GM12878 (cell line): ENCODE data around the gene GTF2IRD1. TPM values are rescaled to one million over a fixed set of nuclear protein-coding genes. Genes with fewer than 3 reads are reported as not detected.

Source experiments
- ATAC-seq: fragments of 200-7000 bp; cut with Tn5 transposase; 3 replicates; pipeline ENCODE4 v1.9.1; 2020; ENCODE audit warnings: mild to moderate bottlenecking, moderate library complexity
- BruUV-seq: library from RNA; stranded (reverse); fragments of 400-500 nt; replicated peaks from 2 replicates; lab custom pipeline; 2021; lab: Mats Ljungman, UMichigan
- CTCF ChIA-PET: fragments of 300-600 bp; sonication (Branson Sonifier 250); formaldehyde crosslinking; extraction: SDS; loops from one replicate; lab custom pipeline; 2021; ENCODE audit warnings: inconsistent platforms; lab: Yijun Ruan, JAX
- POLR2A ChIA-PET: fragments of 350-600 bp; formaldehyde crosslinking; extraction: SDS; loops from one replicate; lab custom pipeline; 2021; ENCODE audit warnings: inconsistent platforms; lab: Charles Lee
- RAD21 ChIA-PET: fragments of 300-600 bp; sonication (Branson Sonifier 250); formaldehyde crosslinking; loops from one replicate; lab custom pipeline; 2023; ENCODE audit warnings: antibody characterized with exemption; ENCODE audit not compliant: unreplicated experiment; lab: Charles Lee
- SMC1A ChIA-PET: fragments of 300-600 bp; sonication (Branson Sonifier 250); formaldehyde crosslinking; loops from one replicate; lab custom pipeline; 2023; ENCODE audit not compliant: unreplicated experiment, uncharacterized antibody; lab: Charles Lee
- DNase-seq: peaks from one replicate; pipeline ENCODE4 v3.0.0-alpha.2; 2011; ENCODE audit warnings: low read depth, low spot score
- FAIRE-seq: peaks from 3 replicates; lab custom pipeline; 2011; peaks lifted over from hg19 to GRCh38; lab: Jason Lieb, UNC
- H2AFZ ChIP-seq: 2 replicates; pipeline ENCODE4 v1.6.0; 2011; ENCODE audit warnings: low read depth, low read length, control low read depth; ENCODE audit not compliant: control insufficient read depth
- H3K27ac ChIP-seq: 2 replicates; pipeline ENCODE4 v1.5.1; 2011; ENCODE audit warnings: control low read depth; ENCODE audit not compliant: control insufficient read depth, insufficient read depth
- H3K27me3 ChIP-seq, 2 experiments: replicated peaks in 1 of 2; 2 replicates each; pipeline versions ENCODE4 v1.6.0 to v1.6.1; 2011; ENCODE audit warnings: low read length in 1 of 2; ENCODE audit not compliant: control insufficient read depth in 2 of 2, insufficient read depth in 2 of 2
- H3K36me3 ChIP-seq, 2 experiments: 2 replicates each; pipeline ENCODE4 v1.5.1; 2011; ENCODE audit warnings: low read length in 1 of 2; ENCODE audit not compliant: control insufficient read depth in 2 of 2, insufficient read depth in 2 of 2
- H3K4me1 ChIP-seq: 2 replicates; pipeline ENCODE4 v1.6.1; 2011; ENCODE audit warnings: mild to moderate bottlenecking, low read length, moderate library complexity, mixed read lengths; ENCODE audit not compliant: control insufficient read depth, insufficient read depth
- H3K4me2 ChIP-seq: 2 replicates; pipeline ENCODE4 v1.6.0; 2011; ENCODE audit warnings: control low read depth; ENCODE audit not compliant: control insufficient read depth, insufficient read depth
- H3K4me3 ChIP-seq: fragments of 200-600 bp; sonication (generic); 2 replicates; pipeline ENCODE4 v1.5.1; 2016
- H3K79me2 ChIP-seq: 2 replicates; pipeline ENCODE4 v1.6.0; 2011; ENCODE audit warnings: low read length; ENCODE audit not compliant: control insufficient read depth, insufficient read depth
- H3K9ac ChIP-seq: 2 replicates; pipeline ENCODE4 v1.8.0; 2011; ENCODE audit warnings: low read length, control low read depth, mixed read lengths; ENCODE audit not compliant: control insufficient read depth, insufficient read depth
- H3K9me3 ChIP-seq: replicated peaks from 3 replicates; pipeline ENCODE4 v1.5.1; 2011; ENCODE audit warnings: mild to moderate bottlenecking, low read length; ENCODE audit not compliant: control insufficient read depth, insufficient read depth
- H4K20me1 ChIP-seq: 2 replicates; pipeline ENCODE4 v1.6.0; 2011; ENCODE audit not compliant: control insufficient read depth, insufficient read depth
- BRCA1 ChIP-seq: IDR thresholded peaks from 2 replicates; pipeline ENCODE4 v1.6.1; 2011; ENCODE audit warnings: low read depth, low read length, improper control_type of control experiment
- CEBPZ ChIP-seq: fragments of 150-350 bp; IDR thresholded peaks from 2 replicates; pipeline ENCODE4 v1.6.1; 2016; ENCODE audit warnings: low read depth, low read length
- CHD4 ChIP-seq: fragments of 200-600 bp; sonication (generic); IDR thresholded peaks from 2 replicates; pipeline ENCODE4 v1.6.1; 2016; ENCODE audit warnings: mild to moderate bottlenecking
- IKZF1 ChIP-seq: fragments of 450-650 bp; conservative IDR thresholded peaks from 2 replicates; pipeline ENCODE4 v1.6.1; 2017; ENCODE audit warnings: antibody characterized with exemption, mild to moderate bottlenecking
- MXI1 ChIP-seq: fragments of 150-350 bp; IDR thresholded peaks from 2 replicates; pipeline ENCODE4 v1.6.1; 2011; ENCODE audit warnings: low read depth, mild to moderate bottlenecking, inconsistent platforms, low read length, improper control_type of control experiment
- NRF1 ChIP-seq: conservative IDR thresholded peaks from 2 replicates; pipeline ENCODE4 v1.6.1; 2011; ENCODE audit warnings: mild to moderate bottlenecking, low read depth, low read length, improper control_type of control experiment
- PAX5 ChIP-seq: IDR thresholded peaks from 2 replicates; pipeline ENCODE4 v1.6.1; 2011; ENCODE audit warnings: low read depth, low read length, borderline replicate concordance
- POLR2A ChIP-seq: IDR thresholded peaks from 2 replicates; pipeline ENCODE4 v1.6.1; 2011; ENCODE audit warnings: low read depth, mild to moderate bottlenecking, low read length
- POLR2AphosphoS2 ChIP-seq: IDR thresholded peaks from 2 replicates; pipeline ENCODE4 v1.6.1; 2011; ENCODE audit warnings: low read depth, mild to moderate bottlenecking, low read length, improper control_type of control experiment, moderate library complexity
- RELA ChIP-seq: fragments of 450-650 bp; IDR thresholded peaks from 2 replicates; pipeline ENCODE4 v1.8.0; 2014; ENCODE audit warnings: borderline replicate concordance; ENCODE audit not compliant: partially characterized antibody
- RUNX3 ChIP-seq: IDR thresholded peaks from 2 replicates; pipeline ENCODE4 v1.6.1; 2012; ENCODE audit warnings: low read length, inconsistent platforms
- SRF ChIP-seq, 2 experiments: IDR thresholded peaks; 2 replicates each; pipeline ENCODE4 v1.6.1; 2011; ENCODE audit warnings: low read depth in 2 of 2, low read length in 2 of 2, mild to moderate bottlenecking in 1 of 2, moderate library complexity in 1 of 2
- TAF1 ChIP-seq: IDR thresholded peaks from 2 replicates; pipeline ENCODE4 v1.6.1; 2011; ENCODE audit warnings: mild to moderate bottlenecking, low read depth, low read length, borderline replicate concordance
- WGBS: methylation state at CpG from one replicate; pipeline ENCODE4 v1.1.6; 2016; ENCODE audit warnings: low lambda C conversion rate; ENCODE audit not compliant: insufficient replicate concordance, insufficient coverage; ENCODE audit errors: missing lambda C conversion rate; 5-methylcytosine and 5-hydroxymethylcytosine counted together
- in situ Hi-C: fragments of 300-500 bp; cut with MboI; formaldehyde crosslinking; loops from 9 replicates; pipeline ENCODE4 v1.14.3; 2018; ENCODE audit warnings: mixed read lengths
- intact Hi-C: fragments of 100-400 bp; cut with micrococcal nuclease; formaldehyde crosslinking; loops from one replicate; pipeline ENCODE4 v1.14.2; 2022; ENCODE audit not compliant: unreplicated experiment
- polyA plus RNA-seq, 11 experiments: library from polyadenylated mRNA; depleted of rRNA in 4 of 11; unstranded in 6 of 11; stranded (reverse) in 5 of 11; fragments of >200 nt; fragmentation: Nextera tagmentation in 4 of 11; fragmentation: Illumina TruSeq in 1 of 11; extraction: Ambion mirVana in 4 of 11; extraction: Trizol in 1 of 11; gene quantifications; 1 replicate in 1 of 11; 2 replicates in 10 of 11; pipeline versions ENCODE4 v1.2.1 to v1.2.3, GENCODE V29; 2011 to 2016; ENCODE audit warnings: inconsistent platforms in 2 of 11, missing spikeins in 2 of 11, low read depth in 1 of 11
- total RNA-seq, 4 experiments: library from RNA; depleted of rRNA in 3 of 4; stranded (reverse); fragments of >200 nt in 3 of 4; fragmentation: Illumina TruSeq in 1 of 4; extraction: Trizol in 1 of 4; gene quantifications; 2 replicates each; pipeline versions ENCODE4 v1.2.1 to v1.2.3, GENCODE V29; 2013 to 2021
- TF ChIP-seq, protein P1 (sequence below): fragments of 450-650 bp; IDR thresholded peaks from 2 replicates; pipeline ENCODE4 v1.6.1; 2014; ENCODE audit warnings: mild to moderate bottlenecking
- TF ChIP-seq, protein P2 (sequence below): fragments of 450-650 bp; formaldehyde crosslinking; IDR thresholded peaks from 2 replicates; pipeline ENCODE4 v1.5.0; 2022; ENCODE audit warnings: mild to moderate bottlenecking, missing genetic modification characterization
- TF ChIP-seq, protein P3 (sequence below): fragments of 450-650 bp; IDR thresholded peaks from 2 replicates; pipeline ENCODE4 v1.6.1; 2017; ENCODE audit warnings: mild to moderate bottlenecking

GTF2IRD1 gene
- total and polyA plus RNA-seq, 10 of the 15 experiments (the other 5 are each of a cell fraction or from before 2014, with no cell fraction given): 0.48 to 3.0 (median 1.3) TPM

DNA sequence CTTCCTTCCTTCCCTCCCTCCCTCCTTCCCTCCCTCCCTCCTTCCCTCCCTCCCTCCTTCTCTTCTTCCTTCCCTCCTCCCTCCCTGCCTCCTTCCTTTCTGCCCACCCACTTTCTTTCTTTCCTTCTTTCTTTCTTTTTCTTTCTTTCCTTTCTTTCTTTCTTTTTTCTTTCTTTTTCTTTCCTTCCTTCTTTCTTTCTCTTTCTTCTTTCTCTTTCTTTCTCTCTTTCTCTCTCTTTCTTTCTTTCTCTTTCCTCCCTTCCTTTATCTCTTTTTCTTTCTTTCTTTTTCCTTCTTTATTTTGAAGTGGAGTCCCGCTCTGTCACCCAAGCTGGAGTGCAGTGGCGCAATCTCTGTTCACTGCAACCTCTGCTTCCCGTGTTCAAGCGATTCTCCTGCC, 33.7 kb upstream of the GTF2IRD1 start:
- H2AFZ ChIP-seq: no peak overlapping the region
- CTCF ChIA-PET: interaction anchor here (1.3 to 5.7 kb wide), 2 partner anchors 9 to 147 kb away, joined by 3 to 70 read pairs; no protein-coding TSS in a partner anchor
- no peaks in the 10 kb centered on the region for H3K79me2 ChIP-seq
- no peaks in the 10 kb centered on the region; the same call in 1 of the 2 replicates for H3K4me1 ChIP-seq
- POLR2A ChIA-PET: interaction anchor here (0.6 kb wide), 1 partner anchor 310 kb away, joined by 7 read pairs; no protein-coding TSS in a partner anchor
- in situ Hi-C loops: no loop called here
- no TSS peak for BruUV-seq
- H3K9me3 ChIP-seq: no peaks in the 10 kb centered on the region
- no peak for FAIRE-seq
- H3K27me3 ChIP-seq: no peaks in the 10 kb centered on the region
- 86% methylated on average over 4 of the region's 4 CpGs for WGBS
- SMC1A ChIA-PET: interaction anchor here (1.4 to 1.5 kb wide), 3 partner anchors 30 to 167 kb away, joined by 3 to 5 read pairs (median 3); no protein-coding TSS in a partner anchor
- no peaks in the 10 kb centered on the region for H3K36me3 ChIP-seq
- TF ChIP-seq NRF1 (no peak), RUNX3 (no peak), SRF (IDR thresholded peaks at IDR 0.05; ENCODE audit: low read depth in 2 of 2, low read length in 2 of 2) (no peak), POLR2AphosphoS2 (no peak), MXI1 (no peak), POLR2A (no peak), CHD4 (no peak), TAF1 (no peak), IKZF1 (no peak), RELA (no peak), BRCA1 (no peak), CEBPZ (no peak), PAX5 (no peak)
- TF ChIP-seq, protein P1, sequence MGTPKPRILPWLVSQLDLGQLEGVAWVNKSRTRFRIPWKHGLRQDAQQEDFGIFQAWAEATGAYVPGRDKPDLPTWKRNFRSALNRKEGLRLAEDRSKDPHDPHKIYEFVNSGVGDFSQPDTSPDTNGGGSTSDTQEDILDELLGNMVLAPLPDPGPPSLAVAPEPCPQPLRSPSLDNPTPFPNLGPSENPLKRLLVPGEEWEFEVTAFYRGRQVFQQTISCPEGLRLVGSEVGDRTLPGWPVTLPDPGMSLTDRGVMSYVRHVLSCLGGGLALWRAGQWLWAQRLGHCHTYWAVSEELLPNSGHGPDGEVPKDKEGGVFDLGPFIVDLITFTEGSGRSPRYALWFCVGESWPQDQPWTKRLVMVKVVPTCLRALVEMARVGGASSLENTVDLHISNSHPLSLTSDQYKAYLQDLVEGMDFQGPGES: no peak
- TF ChIP-seq, protein P2, sequence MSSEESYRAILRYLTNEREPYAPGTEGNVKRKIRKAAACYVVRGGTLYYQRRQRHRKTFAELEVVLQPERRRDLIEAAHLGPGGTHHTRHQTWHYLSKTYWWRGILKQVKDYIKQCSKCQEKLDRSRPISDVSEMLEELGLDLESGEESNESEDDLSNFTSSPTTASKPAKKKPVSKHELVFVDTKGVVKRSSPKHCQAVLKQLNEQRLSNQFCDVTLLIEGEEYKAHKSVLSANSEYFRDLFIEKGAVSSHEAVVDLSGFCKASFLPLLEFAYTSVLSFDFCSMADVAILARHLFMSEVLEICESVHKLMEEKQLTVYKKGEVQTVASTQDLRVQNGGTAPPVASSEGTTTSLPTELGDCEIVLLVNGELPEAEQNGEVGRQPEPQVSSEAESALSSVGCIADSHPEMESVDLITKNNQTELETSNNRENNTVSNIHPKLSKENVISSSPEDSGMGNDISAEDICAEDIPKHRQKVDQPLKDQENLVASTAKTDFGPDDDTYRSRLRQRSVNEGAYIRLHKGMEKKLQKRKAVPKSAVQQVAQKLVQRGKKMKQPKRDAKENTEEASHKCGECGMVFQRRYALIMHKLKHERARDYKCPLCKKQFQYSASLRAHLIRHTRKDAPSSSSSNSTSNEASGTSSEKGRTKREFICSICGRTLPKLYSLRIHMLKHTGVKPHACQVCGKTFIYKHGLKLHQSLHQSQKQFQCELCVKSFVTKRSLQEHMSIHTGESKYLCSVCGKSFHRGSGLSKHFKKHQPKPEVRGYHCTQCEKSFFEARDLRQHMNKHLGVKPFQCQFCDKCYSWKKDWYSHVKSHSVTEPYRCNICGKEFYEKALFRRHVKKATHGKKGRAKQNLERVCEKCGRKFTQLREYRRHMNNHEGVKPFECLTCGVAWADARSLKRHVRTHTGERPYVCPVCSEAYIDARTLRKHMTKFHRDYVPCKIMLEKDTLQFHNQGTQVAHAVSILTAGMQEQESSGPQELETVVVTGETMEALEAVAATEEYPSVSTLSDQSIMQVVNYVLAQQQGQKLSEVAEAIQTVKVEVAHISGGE: no peak
- TF ChIP-seq, protein P3, sequence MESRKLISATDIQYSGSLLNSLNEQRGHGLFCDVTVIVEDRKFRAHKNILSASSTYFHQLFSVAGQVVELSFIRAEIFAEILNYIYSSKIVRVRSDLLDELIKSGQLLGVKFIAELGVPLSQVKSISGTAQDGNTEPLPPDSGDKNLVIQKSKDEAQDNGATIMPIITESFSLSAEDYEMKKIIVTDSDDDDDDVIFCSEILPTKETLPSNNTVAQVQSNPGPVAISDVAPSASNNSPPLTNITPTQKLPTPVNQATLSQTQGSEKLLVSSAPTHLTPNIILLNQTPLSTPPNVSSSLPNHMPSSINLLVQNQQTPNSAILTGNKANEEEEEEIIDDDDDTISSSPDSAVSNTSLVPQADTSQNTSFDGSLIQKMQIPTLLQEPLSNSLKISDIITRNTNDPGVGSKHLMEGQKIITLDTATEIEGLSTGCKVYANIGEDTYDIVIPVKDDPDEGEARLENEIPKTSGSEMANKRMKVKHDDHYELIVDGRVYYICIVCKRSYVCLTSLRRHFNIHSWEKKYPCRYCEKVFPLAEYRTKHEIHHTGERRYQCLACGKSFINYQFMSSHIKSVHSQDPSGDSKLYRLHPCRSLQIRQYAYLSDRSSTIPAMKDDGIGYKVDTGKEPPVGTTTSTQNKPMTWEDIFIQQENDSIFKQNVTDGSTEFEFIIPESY: no peak
- H3K4me2 ChIP-seq: no peak overlapping the region
- intact Hi-C loops: no loop called here
- no peak for DNase-seq
- RAD21 ChIA-PET: interaction anchor here (2.4 kb wide), 1 partner anchor 146 kb away, joined by 13 read pairs; no protein-coding TSS in a partner anchor
- no peaks in the 10 kb centered on the region for H4K20me1 ChIP-seq
- H3K27ac ChIP-seq: no peak overlapping the region
- no peak overlapping the region for H3K4me3 ChIP-seq
- no peak overlapping the region for H3K9ac ChIP-seq
- no peak for ATAC-seq
